Measurements from ENCODE around the gene FBLN1. TPM values are rescaled to one million over a fixed set of nuclear protein-coding genes. Genes with fewer than 3 reads are reported as not detected.

The FBLN1 gene
- total RNA-seq, 1 experiment from 2014 or later: 183 TPM

GRCh38 chr22:45553351-45554039 is 50.8 kb downstream of the FBLN1 start (continued):
- TF ChIP-seq IRF2 (CRISPR knock-in tag; IDR thresholded peaks at IDR 0.05; ENCODE audit: borderline replicate concordance, low read depth) (no peak), EMX1 (CRISPR knock-in tag; IDR thresholded peaks at IDR 0.05) (no peak), TEAD1 (CRISPR knock-in tag; IDR thresholded peaks at IDR 0.05) (peak; percentile 60; the same call in 1 of the 2 replicates), STAT6 (CRISPR knock-in tag; conservative IDR thresholded peaks at IDR 0.05; ENCODE audit: low read depth) (no peak), ELF4 (CRISPR knock-in tag; IDR thresholded peaks at IDR 0.05; ENCODE audit: low read depth) (no peak), OVOL2 (CRISPR knock-in tag; IDR thresholded peaks at IDR 0.05; ENCODE audit: borderline replicate concordance) (no peak), SP1 (CRISPR knock-in tag; conservative IDR thresholded peaks at IDR 0.05) (peak; percentile 48; the same call in 1 of the 2 replicates), ZNF138 (CRISPR knock-in tag; conservative IDR thresholded peaks at IDR 0.05) (no peak), AFF4 (CRISPR knock-in tag; IDR thresholded peaks at IDR 0.05; ENCODE audit: borderline replicate concordance) (no peak), ESRRA (CRISPR knock-in tag; IDR thresholded peaks at IDR 0.05; ENCODE audit: borderline replicate concordance) (no peak), TEAD4 (CRISPR knock-in tag; IDR thresholded peaks at IDR 0.05) (no peak), IRF1 (CRISPR knock-in tag; IDR thresholded peaks at IDR 0.05) (no peak), ZNF281 (CRISPR knock-in tag; IDR thresholded peaks at IDR 0.05) (no peak), FOXJ3 (CRISPR knock-in tag; IDR thresholded peaks at IDR 0.05; ENCODE audit: borderline replicate concordance) (no peak), SMAD4 (CRISPR knock-in tag; IDR thresholded peaks at IDR 0.05) (no peak), TCF7 (CRISPR knock-in tag; IDR thresholded peaks at IDR 0.05; ENCODE audit: low read depth) (no peak), USF2 (CRISPR knock-in tag; IDR thresholded peaks at IDR 0.05) (0 out of 2 replicates have a peak, but pooled peaks have one; percentile 20), USF1 (CRISPR knock-in tag; IDR thresholded peaks at IDR 0.05) (no peak), E2F1 (CRISPR knock-in tag; IDR thresholded peaks at IDR 0.05) (no peak), TP53 (CRISPR knock-in tag; IDR thresholded peaks at IDR 0.05) (no peak), ARID4B (CRISPR knock-in tag; IDR thresholded peaks at IDR 0.05; ENCODE audit: borderline replicate concordance) (0 out of 2 replicates have a peak, but pooled peaks have one; percentile 33)
